ENCODE data around the gene MOCS2. TPM values are rescaled to one million over a fixed set of nuclear protein-coding genes. Genes with fewer than 3 reads are reported as not detected.
"Not testable (repeated sequence)": the region's sequence is repeated elsewhere in the genome, so short reads cannot be mapped to it uniquely, and the experiment has no call there.

MOCS2 gene
- polyA plus RNA-seq, 2 of the 4 experiments (the other 2 are of a cell fraction) = 47.7 to 75.3 TPM

DNA sequence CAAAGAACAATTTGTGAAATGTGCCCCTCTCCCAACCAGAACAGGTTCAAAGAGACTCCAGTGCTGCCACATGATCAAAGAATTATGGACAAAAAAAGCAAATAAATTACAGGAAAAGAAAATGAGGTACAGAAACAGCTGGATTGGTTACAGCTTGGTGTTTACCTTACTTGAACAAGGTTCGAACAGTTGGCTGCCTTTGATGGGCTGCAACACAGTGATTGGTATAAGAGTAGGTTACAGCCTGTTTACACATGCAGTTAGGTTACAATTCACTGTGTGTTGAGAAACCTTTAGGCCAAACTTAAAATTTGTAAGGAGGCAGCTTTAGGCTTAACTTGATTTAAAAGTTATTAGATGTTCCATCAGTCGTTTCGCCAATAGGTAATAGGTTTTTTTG, 3.4 kb upstream of the MOCS2 start:
- POLR2A ChIA-PET = no interaction called here
- H3K4me3 ChIP-seq = no peak overlapping the region
- H3K4me1 ChIP-seq = peaks cover 15% of the 10 kb centered on the region; the same call in 2 of the 3 replicates
- no peak for FAIRE-seq
- CTCF ChIA-PET = interaction anchor here (0.7 to 1.7 kb wide), 2 partner anchors 103 to 164 kb away, joined by 3 to 8 read pairs; no protein-coding TSS in a partner anchor
- H3K27ac ChIP-seq = no peak overlapping the region
- TF ChIP-seq HOXB13 (CRISPR knock-in tag; IDR thresholded peaks at IDR 0.05; ENCODE audit: low read depth) = no peak
- no peak for TF ChIP-seq ZNF302 (CRISPR knock-in tag; IDR thresholded peaks at IDR 0.05)
- TF ChIP-seq, protein P1, sequence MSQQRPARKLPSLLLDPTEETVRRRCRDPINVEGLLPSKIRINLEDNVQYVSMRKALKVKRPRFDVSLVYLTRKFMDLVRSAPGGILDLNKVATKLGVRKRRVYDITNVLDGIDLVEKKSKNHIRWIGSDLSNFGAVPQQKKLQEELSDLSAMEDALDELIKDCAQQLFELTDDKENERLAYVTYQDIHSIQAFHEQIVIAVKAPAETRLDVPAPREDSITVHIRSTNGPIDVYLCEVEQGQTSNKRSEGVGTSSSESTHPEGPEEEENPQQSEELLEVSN (IDR thresholded peaks at IDR 0.05; ENCODE audit: borderline replicate concordance, low read depth) = no peak
- TF ChIP-seq SMC3 (IDR thresholded peaks at IDR 0.05) = no peak
- TF ChIP-seq HOXA7 (CRISPR knock-in tag; IDR thresholded peaks at IDR 0.05) = no peak
- ATAC-seq = no peak
- 87% methylated on average over 3 of the region's 3 CpGs for WGBS (ENCODE audit: missing lambda C conversion rate)
- no peak overlapping the region for H3K4me2 ChIP-seq
- no peaks in the 10 kb centered on the region for H3K9me3 ChIP-seq
- no peak for DNase-seq (ENCODE audit: low read depth in 1 of 2, low spot score in 1 of 2)

- H3K9me3 ChIP-seq; ATAC-seq; H3K27ac ChIP-seq; DNase-seq (ENCODE audit: low read depth in 1 of 2, low spot score in 1 of 2); POLR2A ChIA-PET; H3K4me3 ChIP-seq; H3K4me2 ChIP-seq; FAIRE-seq: not testable (repeated sequence)
- peaks cover 15% of the 10 kb centered on the region; the same call in 2 of the 3 replicates for H3K4me1 ChIP-seq
- peak; percentile 63 for TF ChIP-seq MAFK (IDR thresholded peaks at IDR 0.05; ENCODE audit: partially characterized antibody)
- WGBS (ENCODE audit: missing lambda C conversion rate) = 83% methylated on average over 6 of the region's 6 CpGs
- CTCF ChIA-PET = interaction anchor here (0.7 to 1.2 kb wide), 2 partner anchors 103 to 164 kb away, joined by 3 to 4 read pairs; no protein-coding TSS in a partner anchor
These were observed 2.8 kb upstream of the MOCS2 start for GRCh38 chr5:53112307-53112706.

DNA sequence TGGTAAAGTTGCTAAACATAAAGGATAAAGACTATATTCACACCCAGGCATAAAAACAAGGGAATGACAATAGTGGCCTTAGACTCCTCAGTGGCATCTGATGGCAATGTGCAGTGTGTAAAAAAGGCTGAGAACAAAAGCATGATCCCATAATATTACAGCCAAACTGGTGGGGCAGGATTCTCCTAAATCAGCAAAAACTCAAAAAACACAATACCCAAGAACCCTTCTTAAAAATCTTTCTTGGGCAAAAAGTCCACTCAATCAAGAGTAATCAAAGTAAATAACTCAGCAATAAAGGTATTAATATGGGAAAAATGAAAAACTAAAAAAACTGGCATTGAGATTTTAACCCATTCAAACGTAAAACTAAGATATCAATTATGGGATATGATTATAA, 1.6 kb upstream of the MOCS2 start:
- 93% methylated on average over 1 of the region's 1 CpG for WGBS (ENCODE audit: missing lambda C conversion rate)
- CTCF ChIA-PET = no interaction called here
- no peak for ATAC-seq
- POLR2A ChIA-PET = no interaction called here
- FAIRE-seq = no peak
- Histone ChIP-seq H3K9me3 (no peaks in the 10 kb centered on the region), H3K4me2 (peak overlapping the region; percentile 89; the same call in 2 of the 3 replicates), H3K4me3 (no peak overlapping the region; the same call in 2 of the 3 replicates), H3K4me1 (peaks cover 15% of the 10 kb centered on the region; the same call in 2 of the 3 replicates), H3K27ac (no peak overlapping the region)
- TF ChIP-seq POLR2A (IDR thresholded peaks at IDR 0.05; ENCODE audit: low read length) = no peak
- peak; percentile 57 for TF ChIP-seq MAFK (IDR thresholded peaks at IDR 0.05; ENCODE audit: partially characterized antibody)
- TF ChIP-seq HOXA7 (CRISPR knock-in tag; IDR thresholded peaks at IDR 0.05) = no peak
- DNase-seq (ENCODE audit: low read depth in 1 of 2, low spot score in 1 of 2) = no peak

DNA sequence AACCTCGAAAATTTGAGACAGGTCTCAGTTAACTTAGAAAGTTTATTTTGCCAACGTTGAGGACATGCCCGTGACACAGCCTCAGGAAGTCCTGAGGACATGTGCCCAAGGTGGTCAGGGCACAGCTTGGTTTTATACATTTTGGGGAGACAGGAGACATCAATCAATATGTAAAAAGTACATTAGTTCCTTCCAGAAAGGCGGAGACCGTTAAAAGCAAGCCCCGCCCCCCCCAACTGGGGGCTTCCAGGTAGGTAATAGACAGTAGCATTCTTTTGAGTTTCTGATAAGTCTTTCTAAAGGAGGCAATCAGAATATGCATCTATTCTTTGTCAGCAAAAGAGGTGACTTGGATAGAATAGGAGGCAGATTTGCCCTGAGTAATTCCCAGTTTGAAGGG, 599 bp upstream of the MOCS2 start:
- POLR2A ChIA-PET = interaction anchor here (0.6 to 1.4 kb wide), 4 partner anchors 9 to 121 kb away, joined by 3 to 7 read pairs (median 4); partner anchors contain the start of gene ITGA2
- peaks cover 15% of the 10 kb centered on the region; the same call in 2 of the 3 replicates for H3K4me1 ChIP-seq
- DNase-seq (ENCODE audit: low read depth in 1 of 2, low spot score in 1 of 2) = no peak
- CTCF ChIA-PET = interaction anchor here (1.2 to 1.5 kb wide), 2 partner anchors 74 to 161 kb away, joined by 4 to 7 read pairs; no protein-coding TSS in a partner anchor
- FAIRE-seq = no peak
- H3K27ac ChIP-seq = peak overlapping the region; percentile 82 to 87
- ATAC-seq = peak in 1 of 2 experiments; percentile 26; a peak in 3 of 6 replicates
- no peaks in the 10 kb centered on the region for H3K9me3 ChIP-seq
- H3K4me3 ChIP-seq = peak overlapping the region; percentile 65
- H3K4me2 ChIP-seq = peak overlapping the region; percentile 89
- TF ChIP-seq TFCP2L1 (CRISPR knock-in tag; IDR thresholded peaks at IDR 0.05) (no peak), ZNF302 (CRISPR knock-in tag; IDR thresholded peaks at IDR 0.05) (no peak), HES2 (IDR thresholded peaks at IDR 0.05) (no peak), ZSCAN20 (CRISPR knock-in tag; IDR thresholded peaks at IDR 0.05) (no peak), ZC3H11A (IDR thresholded peaks at IDR 0.05) (no peak), NR3C1 (IDR thresholded peaks at IDR 0.05) (no peak), GATA3 (IDR thresholded peaks at IDR 0.05; ENCODE audit: borderline replicate concordance) (no peak)
- WGBS (ENCODE audit: missing lambda C conversion rate) = 5% methylated on average over 6 of the region's 6 CpGs

DNA sequence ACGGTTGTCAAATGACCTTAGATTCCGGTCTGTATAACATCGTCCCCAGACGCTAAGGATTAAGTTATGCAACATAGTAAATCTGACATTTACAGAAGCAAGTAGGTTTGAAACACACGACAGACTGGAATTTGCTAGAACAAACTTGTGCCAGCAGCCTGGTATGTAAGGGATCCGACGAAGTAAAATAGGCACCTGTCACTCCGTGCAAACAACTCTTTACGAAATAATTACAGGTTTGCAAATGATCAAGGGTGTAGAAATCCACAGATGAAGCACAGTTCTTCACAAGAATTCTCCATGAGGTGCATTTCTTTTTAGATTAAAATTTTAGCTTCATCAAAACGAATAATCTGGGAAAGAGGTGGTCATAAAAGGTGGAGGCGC, 508 bp downstream of the MOCS2 start:
- no peak for FAIRE-seq
- ATAC-seq = peak; percentile 11 to 27; a peak in 3 of 6 replicates
- 6% methylated on average over 11 of the region's 11 CpGs for WGBS (ENCODE audit: missing lambda C conversion rate)
- TF ChIP-seq NR3C1 (IDR thresholded peaks at IDR 0.05) (no peak), CEBPB (IDR thresholded peaks at IDR 0.05) (0 out of 4 replicates have a peak, but pooled peaks of 1 of the 2 experiments have one; percentile 31), SMC3 (IDR thresholded peaks at IDR 0.05) (no peak)
- H3K4me3 ChIP-seq = peak overlapping the region; percentile 65
- H3K4me2 ChIP-seq = peak overlapping the region; percentile 91
- ChIA-PET POLR2A (interaction anchor here (1.0 to 1.4 kb wide), 3 partner anchors 10 to 20 kb away, joined by 3 to 7 read pairs (median 4); no protein-coding TSS in a partner anchor), CTCF (interaction anchor here (0.9 to 1.5 kb wide), 3 partner anchors 13 to 160 kb away, joined by 4 to 7 read pairs (median 4); no protein-coding TSS in a partner anchor)
- peak in 1 of 2 experiments; percentile 6 for DNase-seq (ENCODE audit: low read depth in 1 of 2, low spot score in 1 of 2)
- no peaks in the 10 kb centered on the region for H3K9me3 ChIP-seq
- H3K4me1 ChIP-seq = peaks cover 15% of the 10 kb centered on the region; the same call in 2 of the 3 replicates
- peak overlapping the region; percentile 82 to 87 for H3K27ac ChIP-seq

All from A549 (cell line).